Measurements from ENCODE around the gene CA12.
"Not testable (repeated sequence)": the region's sequence is repeated elsewhere in the genome, so short reads cannot be mapped to it uniquely, and the experiment has no call there.

Gene CA12

GRCh38 chr15:63381301-63382204 lies at the start of gene CA12:
TSS of gene CA12 (minus strand) at chr15:63381846. CDS start at chr15:63381720, 126 bp downstream.
- no peak for DNase-seq

- DNase-seq, result no peak
Measured at GRCh38 chr15:63430766-63431451, 49.3 kb upstream of the CA12 start.

GRCh38 chr15:63426552-63426951 lies 44.9 kb upstream of the CA12 start:
- no peak for DNase-seq

GRCh38 chr15:63425426-63425985 lies 43.9 kb upstream of the CA12 start:
- DNase-seq, result no peak

- no peak for DNase-seq
Measured at GRCh38 chr15:63422891-63423590, 41.4 kb upstream of the CA12 start.

GRCh38 chr15:63421433-63421832 lies 39.8 kb upstream of the CA12 start:
- no peak for DNase-seq

GRCh38 chr15:63420333-63420747 lies 38.7 kb upstream of the CA12 start:
- DNase-seq, result no peak

GRCh38 chr15:63418811-63419210 lies 37.2 kb upstream of the CA12 start:
- DNase-seq, result no peak

- no peak for DNase-seq
Measured at GRCh38 chr15:63417721-63418120, 36.1 kb upstream of the CA12 start.

- not testable (repeated sequence) for DNase-seq
Measured at GRCh38 chr15:63417274-63417673, 35.6 kb upstream of the CA12 start.

- no peak for DNase-seq
Measured at GRCh38 chr15:63414474-63415120, 33.0 kb upstream of the CA12 start.

GRCh38 chr15:63412551-63412950 lies 30.9 kb upstream of the CA12 start:
- no peak for DNase-seq

GRCh38 chr15:63411866-63412265 lies 30.2 kb upstream of the CA12 start:
- no peak for DNase-seq

GRCh38 chr15:63409179-63409578 lies 27.5 kb upstream of the CA12 start:
- DNase-seq, result no peak

GRCh38 chr15:63408524-63408923 lies 26.9 kb upstream of the CA12 start:
- no peak for DNase-seq

GRCh38 chr15:63407612-63408011 lies 26.0 kb upstream of the CA12 start:
- no peak for DNase-seq

- no peak for DNase-seq
Measured at GRCh38 chr15:63405683-63406390, 24.2 kb upstream of the CA12 start.

- no peak for DNase-seq
Measured at GRCh38 chr15:63405159-63405558, 23.5 kb upstream of the CA12 start.

- DNase-seq, result no peak
Measured at GRCh38 chr15:63403254-63403945, 21.8 kb upstream of the CA12 start.

GRCh38 chr15:63402498-63403253 lies 21.0 kb upstream of the CA12 start:
- DNase-seq, result no peak

Data from stimulated activated CD4-positive, alpha-beta T cell treated with anti-CD3 and anti-CD28 coated beads, Interleukin-2, amount 100 ng/mL, for 48 hours (primary cell).